HG02610 (cell line): ENCODE measurements around the gene RAP1GDS1.
A peak's percentile ranks its signal among the peaks of the same experiment; 100 is the strongest.
"Not testable (repeated sequence)": the region's sequence is repeated elsewhere in the genome, so short reads cannot be mapped to it uniquely, and the experiment has no call there.

ENCODE experiments used
- ATAC-seq: cut with Tn5 transposase; IDR thresholded peaks from one replicate; pipeline ENCODE4 v1.9.1; 2021; ENCODE audit warnings: mild to moderate bottlenecking, moderate library complexity; ENCODE audit not compliant: unreplicated experiment

RAP1GDS1 gene

DNA sequence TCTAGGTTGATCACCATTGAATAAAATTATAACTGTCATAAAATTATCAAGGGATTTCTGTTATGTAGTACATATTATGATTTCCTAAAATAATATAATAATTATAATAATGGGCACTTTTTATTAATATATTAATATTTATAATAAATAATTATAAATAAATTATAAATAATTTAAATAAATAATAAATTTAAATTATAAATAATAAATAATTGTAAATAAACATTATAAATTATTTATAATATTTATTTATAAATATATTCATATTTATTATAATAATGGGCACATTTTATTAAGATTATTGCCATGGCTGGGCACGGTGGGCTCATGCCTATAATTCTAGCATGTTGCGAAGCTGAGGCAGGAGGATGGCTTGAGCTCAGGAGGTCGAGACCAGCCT lies 24.5 kb downstream of the RAP1GDS1 start:
- no peak for ATAC-seq

DNA sequence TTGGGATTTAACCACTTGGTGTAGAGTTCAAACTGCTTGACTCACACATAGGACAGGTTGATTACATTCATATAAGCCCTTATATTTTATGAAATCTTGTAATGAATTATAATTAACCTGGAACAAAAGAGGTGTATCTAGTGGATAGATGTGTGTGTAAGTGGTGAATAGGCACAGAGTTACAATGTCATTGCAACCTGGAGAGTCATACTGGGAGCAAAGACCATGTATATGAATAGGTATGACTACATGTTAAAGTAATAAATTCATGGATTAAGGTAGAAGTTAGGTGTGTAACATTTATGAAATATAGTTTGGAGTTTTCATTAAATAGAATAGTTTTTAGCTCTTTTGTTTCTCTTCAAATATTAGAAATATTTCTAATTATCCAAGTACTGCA lies 26.1 kb downstream of the RAP1GDS1 start:
- no peak for ATAC-seq

DNA sequence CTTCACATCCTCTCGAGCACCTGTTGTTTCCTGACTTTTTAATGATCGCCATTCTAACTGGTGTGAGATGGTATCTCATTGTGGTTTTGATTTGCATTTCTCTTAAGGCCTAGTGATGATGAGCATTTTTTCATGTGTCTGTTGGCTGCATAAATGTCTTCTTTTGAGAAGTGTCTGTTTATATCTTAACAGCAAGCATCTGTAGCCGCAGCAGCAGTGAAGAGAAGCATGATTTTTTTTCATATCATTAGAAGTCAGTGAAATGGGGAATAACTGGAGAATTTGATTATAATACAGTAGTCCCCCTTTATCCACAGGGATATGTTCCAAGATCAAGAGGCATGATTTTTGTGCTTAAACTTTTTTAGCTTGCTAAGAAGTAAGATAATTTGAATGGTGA lies 27.5 kb downstream of the RAP1GDS1 start:
- ATAC-seq: not testable (repeated sequence)

DNA sequence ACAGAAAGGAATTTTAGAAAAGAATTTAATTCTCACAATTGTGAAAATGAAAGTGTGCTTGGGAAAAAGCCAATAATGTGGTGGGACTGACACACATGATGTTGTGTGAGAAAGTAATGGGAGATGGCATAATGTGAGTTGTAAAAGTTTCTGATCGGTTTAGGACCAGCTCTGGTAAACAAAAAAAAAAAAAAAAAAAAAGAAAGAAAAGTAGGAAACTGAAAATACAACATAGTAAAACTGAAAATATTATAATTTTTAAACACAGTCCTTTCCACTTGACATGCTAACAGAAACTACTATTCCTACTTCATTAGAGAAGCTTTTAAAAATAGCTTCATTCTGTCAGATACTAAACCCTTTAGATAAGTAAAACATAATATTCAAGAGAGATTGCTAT lies 28.2 kb downstream of the RAP1GDS1 start:
- ATAC-seq: peak; percentile 68

DNA sequence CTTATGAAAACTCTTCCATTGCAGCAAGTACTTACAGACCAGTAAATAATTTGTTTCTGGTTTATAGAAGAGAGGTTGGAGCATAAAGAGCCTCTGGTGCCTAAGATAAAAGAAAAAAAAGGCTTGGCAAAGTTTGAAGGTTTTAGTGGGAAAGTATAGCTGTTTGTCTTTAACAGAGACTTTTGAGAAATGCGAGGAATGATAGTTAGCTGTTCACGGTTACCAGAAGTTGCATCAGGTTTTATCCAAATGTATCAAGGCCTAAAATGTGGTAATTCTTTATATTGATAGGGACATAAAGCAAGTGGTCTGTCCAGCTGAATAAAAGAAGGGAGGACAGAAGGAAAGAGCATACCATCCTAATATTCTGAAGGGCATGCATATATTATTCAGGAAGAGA lies 29.3 kb downstream of the RAP1GDS1 start:
- no peak for ATAC-seq

DNA sequence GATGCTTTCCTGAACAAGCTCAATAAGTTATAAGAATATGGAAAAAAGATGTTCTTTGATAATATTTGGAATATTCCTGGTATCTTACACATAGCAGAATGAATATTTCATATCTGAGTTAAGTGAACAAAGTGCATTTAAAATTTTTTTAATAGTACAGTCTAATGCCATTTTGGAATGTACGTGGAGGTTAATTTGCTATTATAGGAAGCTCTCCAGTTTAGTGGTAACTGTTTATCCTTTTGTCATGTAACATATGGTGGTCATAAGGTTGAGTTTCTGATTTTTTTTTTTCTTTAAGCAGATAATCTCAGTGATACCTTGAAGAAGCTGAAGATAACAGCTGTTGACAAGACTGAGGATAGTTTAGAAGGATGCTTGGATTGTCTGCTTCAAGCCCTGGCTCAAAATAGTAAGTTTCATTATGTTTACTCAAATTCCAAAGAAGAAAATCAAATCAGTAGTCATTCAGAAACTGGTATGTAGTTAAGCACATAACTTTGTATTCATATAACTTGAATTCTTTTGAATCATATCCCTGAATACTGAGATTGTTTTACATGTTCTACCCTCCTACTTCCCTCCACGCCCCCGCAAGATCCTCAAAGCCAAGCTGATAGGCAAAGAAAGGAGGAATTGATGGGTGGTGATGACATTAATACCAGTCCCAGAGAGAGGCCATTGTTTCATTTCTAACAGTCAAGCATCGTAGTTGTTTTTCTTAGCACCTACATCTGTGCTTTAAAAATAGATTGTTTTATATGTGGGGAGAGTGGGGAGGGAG lies 32.1 kb downstream of the RAP1GDS1 start:
- ATAC-seq: no peak

DNA sequence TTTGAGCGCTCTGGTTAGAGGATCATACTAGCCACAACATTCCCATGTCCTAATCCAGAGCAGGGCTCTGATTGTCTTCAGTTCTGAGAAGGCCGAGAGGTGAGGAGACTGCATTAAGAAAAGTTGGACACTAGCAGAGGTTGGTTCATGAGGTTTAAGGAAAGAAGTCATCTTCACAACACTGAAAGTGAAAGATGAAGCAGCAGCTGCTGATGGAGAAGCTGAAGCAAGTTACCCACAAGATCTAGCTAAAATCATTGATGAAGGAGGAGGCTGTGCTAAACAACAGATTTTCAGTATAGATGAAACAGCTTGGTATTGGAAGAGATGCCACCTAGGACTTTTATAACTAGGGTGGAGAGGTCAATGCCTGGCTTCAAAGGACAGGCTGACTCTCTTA lies 36.8 kb downstream of the RAP1GDS1 start:
- ATAC-seq: no peak

DNA sequence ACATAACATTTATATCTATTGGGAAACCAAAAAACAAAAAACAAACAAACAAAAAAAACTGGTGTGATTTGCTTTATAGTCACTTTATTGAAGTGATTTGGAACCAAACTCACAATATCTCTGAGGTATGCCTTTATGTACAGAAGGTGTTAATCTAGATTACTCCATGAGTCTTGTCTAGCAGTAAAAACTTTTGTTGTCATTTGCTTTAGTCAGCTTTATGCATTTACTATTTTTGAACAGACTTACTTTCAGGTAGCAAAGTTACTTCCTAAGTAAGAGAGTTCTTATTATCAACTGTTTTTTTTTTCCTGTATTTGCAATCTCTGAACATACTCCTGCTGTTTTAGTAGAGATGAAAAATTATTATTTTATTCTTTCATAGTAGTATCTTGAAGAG lies 39.5 kb downstream of the RAP1GDS1 start:
- no peak for ATAC-seq

DNA sequence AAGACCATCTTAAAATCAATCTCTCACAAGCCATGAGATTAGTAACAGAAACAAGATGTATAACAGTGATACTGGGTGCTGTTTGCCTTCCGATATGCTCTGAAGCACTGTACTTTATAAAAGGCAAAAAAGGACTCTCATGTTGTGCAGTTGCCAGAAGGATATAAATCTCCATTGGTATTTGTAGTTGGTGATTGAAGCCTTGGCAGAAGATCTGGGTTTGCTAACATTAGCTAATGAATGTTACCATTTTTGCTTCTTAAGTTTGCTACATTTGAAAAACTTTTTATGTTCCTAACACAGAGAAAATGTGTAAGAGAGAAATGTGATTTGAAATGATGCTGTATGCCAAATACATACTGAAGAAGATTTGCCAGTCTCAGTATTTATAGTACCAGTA lies 44.4 kb downstream of the RAP1GDS1 start:
- ATAC-seq: no peak

DNA sequence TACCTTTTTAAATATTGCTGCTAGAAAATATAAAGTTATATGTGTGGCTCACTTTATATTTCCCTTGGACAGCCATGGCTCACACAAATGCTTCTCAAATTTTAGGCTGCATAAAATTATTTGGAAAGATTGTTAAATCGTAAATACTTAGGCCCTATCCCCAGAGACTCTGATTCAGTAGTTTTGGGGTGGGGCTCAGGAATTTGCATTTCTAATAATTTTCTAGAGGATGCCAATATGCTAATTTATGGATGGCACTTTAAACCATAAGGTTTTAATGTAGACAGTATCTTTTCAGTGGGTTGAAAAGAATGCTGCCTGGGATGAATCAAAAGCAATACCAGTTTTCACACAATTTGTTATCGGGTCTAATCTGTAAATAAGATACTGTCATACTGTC lies 49.7 kb downstream of the RAP1GDS1 start:
- ATAC-seq: no peak

DNA sequence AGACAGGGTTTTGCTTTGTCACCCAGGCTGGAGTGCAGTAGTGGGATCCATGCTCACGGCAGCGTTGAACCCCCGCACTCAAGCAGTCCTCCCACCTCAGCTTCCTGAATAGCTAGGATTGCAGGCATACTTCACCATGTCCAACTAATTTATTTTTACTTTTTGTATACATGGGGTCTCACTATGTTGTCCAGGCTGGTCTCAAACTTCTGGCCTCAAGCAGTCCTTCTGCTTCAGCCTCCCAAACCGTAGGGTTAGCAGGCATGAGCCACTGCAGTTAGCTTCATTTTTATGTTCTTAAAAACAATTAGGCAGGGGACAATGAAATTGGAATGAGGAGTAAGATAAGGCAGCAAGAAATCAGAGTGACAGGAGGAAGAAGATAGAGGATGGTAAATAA lies 50.5 kb downstream of the RAP1GDS1 start:
- ATAC-seq: no peak

DNA sequence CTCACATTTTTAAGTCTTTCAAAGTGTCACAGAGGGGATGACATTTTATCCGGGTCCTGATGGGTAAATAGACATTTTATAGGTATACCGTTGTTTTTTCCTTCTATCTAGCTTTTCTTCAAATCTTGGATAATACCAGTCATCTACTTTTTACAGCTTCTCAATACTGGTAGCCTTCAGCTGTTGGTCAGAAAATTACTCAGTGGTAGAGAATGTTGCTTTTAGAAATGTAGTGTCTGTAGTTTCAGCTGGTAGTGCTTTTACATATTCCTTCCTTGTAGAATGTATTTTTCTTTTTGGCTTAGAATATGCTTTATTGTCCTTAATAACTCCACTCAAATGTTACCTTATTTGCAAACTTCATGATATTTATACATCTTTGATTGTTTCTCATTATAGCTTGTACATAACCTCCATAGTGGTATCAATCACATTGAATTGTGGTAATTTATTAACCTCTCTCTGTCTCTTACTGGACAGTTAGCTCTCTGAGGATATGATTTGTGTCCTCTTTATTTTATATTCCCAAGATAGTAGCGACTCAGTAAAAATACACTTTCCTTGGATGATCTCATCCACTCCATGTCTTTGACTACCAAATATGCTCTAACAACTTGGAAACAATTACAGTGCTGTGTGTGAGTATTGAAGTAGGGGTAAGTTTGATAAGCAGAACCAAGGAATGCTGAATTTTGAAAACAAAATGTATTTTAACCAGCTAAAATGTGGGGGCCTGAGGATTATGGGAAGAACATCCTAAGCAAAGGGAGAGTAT lies 53.8 kb downstream of the RAP1GDS1 start:
- no peak for ATAC-seq

DNA sequence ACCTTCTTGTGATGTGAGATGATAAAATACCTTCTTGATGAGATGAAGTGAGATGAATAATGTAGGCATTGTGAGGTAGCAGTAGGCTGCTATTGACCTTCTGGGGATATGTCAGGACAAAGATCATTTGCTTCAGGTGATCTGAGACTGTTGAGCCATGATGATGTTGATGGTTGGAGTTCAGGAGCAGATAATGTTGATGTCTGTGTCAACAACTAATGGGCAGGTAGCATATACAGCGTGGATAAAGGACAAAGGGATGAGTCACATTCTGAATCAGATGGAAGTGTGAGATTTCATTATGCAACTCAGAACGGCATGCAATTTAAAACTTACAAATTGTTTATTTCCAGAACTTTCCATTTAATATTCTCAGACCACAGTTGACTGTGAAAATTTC lies 57.3 kb downstream of the RAP1GDS1 start:
- no peak for ATAC-seq

DNA sequence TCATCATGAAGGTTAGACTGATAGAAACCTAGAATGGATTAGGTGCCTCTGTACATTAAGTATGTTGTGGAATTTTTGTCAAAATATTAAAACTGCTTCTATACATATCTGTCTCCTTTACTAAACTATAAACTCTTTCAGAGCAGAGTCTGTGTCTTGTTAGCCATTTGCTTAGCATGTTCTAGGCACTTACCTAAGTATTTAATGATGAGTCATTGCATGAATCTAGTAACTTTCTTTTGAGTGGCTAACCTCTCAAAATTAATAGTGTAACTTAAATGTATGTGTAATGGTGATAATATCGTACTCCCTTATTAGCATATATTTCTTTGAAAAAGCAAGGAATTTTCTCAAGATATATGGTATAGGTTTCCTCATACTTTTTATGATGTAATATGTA lies 57.8 kb downstream of the RAP1GDS1 start:
- no peak for ATAC-seq

DNA sequence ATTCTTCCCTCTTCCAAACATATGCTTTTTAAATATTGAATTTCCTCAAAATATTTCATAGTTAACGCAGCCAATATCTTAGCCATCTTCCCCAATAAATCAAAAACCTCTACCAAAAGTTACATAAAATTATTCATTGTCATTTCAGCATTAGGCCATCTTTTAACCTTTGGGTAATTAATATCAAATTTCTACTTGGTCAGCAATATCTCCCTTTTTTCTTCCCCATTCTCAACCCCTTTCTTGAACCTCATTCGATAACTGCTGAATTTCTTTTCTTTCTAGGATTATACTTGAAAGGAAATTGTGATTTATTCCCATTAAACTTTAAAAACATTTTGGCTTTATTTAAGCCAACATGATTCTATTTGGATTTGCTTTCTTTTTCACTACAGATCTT lies 65.0 kb downstream of the RAP1GDS1 start:
- ATAC-seq: no peak

DNA sequence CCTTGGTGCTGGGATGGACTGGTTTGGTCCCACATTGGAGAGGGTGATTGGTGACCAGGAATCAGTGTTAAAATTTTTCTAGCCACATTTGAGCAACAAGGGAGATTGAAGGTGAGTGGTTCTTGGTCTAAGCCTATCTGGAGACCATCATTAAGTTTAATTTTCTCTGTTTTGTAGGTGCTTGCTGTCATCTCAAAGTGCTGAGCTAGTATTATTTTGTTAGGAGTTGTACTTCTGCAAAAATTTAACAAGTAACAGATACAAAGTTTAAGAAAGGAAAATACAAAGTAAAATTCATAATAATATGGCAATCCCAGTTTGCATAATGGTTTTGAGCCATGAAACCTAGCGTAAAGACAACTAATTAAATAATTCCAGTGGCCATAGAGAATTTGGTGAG lies 66.5 kb downstream of the RAP1GDS1 start:
- no peak for ATAC-seq

DNA sequence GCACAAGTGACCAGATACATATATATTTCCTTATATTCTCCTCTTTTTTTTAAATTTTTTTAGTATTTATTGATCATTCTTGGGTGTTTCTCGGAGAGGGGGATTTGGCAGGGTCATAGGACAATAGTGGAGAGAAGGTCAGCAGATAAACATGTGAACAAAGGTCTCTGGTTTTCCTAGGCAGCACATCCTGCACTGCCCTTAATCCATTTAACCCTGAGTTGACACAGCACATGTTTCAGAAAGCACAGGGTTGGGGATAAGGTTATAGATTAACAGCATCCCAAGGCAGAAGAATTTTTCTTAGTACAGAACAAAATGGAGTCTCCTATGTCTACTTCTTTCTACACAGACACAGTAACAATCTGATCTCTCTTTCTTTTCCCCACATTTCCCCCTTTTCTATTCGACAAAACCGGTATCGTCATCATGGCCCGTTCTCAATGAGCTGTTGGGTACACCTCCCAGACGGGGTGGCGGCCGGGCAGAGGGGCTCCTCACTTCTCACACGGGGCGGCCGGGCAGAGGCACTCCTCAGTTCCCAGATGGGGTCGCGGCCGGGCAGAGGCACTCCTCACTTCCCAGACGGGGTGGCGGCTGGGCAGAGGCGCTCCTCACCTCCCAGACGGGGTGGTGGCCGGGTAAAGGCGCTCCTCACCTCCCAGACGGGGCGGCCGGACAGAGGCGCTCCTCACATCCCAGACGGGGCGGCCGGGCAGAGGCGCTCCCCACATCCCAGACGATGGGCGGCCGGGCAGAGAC lies 68.9 kb downstream of the RAP1GDS1 start:
- ATAC-seq: not testable (repeated sequence)

DNA sequence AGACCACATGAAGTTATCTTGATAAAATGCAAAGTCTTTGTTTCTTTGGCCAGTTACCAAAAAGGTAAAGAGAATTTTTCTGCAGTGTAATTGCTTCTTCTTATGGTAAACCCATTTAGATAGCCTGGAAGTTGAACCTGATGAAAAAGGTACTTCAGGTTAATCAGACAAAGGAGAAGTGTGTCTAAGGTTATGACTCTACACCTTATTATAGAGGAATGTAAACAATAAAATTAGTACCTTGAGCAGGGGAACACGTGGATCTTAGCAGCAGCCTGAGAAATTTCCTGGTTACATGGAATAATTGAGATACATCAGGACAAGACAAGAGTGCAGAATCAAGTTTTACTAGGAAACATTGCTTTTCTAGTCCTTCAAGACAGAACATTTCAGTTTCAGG lies 70.8 kb downstream of the RAP1GDS1 start:
- ATAC-seq: no peak

DNA sequence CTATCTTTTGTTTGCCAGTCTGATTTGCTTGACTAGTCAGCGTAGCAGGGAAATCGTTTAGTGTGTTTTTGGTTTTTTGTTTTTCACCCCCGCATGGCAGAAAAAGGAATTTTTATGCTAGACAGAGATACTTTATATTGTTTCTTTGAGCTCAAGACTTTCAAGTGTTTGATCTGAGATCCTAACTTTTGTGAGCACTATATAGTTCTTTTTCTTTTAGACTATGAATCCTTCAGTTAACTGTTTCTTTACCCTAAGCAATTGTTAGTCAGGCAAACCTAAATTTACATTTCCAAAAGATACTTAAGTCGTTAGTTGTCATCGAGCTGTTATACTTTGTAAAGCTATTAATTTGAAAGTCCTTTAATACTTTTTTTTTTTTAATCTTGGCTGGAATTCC lies 73.3 kb downstream of the RAP1GDS1 start:
- ATAC-seq: no peak

DNA sequence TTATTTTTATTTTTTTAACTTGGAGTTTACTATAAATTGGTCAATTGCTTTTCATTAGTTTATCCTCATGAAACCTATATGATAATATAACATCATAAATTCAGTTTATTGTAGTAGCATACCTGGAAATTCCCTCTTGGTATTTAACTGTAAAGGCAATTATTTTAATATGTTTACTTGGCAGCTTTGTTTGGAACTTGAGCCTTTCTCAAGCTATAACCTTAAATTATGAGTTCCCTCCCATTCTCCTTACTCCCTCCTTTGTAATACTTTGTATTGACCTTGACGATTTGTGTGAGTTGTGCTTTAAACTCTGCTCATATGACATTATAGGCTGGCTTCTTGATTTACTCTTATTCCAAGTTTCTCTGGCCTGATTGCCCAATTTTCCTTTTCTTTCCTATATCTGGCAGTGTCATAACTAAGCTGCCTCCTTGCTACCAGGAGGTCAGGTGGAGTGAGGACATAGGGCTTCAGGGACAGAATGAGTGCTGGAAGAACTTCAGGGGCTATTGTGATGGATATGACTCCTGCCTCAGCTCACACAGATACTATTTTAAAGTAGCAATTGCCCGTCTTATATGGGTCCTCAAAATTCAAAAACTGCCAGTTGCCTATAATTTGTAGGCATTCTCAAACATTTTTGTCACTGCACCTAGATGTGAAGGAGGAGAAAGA lies 77.7 kb downstream of the RAP1GDS1 start:
- ATAC-seq: no peak

DNA sequence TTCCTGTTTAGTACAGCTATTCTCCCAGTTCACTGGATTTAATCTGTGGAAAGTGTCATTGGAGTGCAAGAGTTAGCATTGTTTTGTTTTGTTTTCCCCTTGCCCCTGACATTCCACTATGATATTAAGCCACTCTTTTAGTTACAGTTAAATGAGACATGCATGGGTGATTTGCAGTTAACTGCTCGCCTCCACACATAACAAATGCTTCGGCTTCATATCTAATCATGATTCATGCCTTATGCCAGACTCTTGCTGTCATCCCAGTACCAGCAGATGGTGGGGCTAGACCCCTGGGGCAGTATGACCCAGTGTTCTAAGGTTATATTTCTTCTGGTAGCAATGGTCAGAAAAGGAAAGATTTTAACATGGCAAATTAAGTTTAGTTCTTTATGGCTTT lies 80.1 kb downstream of the RAP1GDS1 start:
- no peak for ATAC-seq
